Cardiac fibroblast (primary cell): ENCODE measurements around the gene SDC1.

ENCODE experiments used
- DNase-seq, 2 donors: peaks; one replicate each; pipeline versions ENCODE4 v3.0.0 to v3.0.0-alpha.2; 2010; ENCODE audit warnings: low read depth in 2 of 2
- H3K4me3 ChIP-seq, 2 donors: replicated peaks in 1 of 2; 1 replicate in 1 of 2; 2 replicates in 1 of 2; pipeline ENCODE4 v1.5.1; 2011; ENCODE audit warnings: low read depth in 2 of 2, low read length in 2 of 2, mild to moderate bottlenecking in 2 of 2, moderate library complexity in 1 of 2
- TF ChIP-seq, protein P1 (sequence below): IDR thresholded peaks from one replicate; pipeline ENCODE4 v1.5.1; 2011; ENCODE audit warnings: low read depth, mild to moderate bottlenecking, low read length, inconsistent platforms

Gene SDC1

DNA sequence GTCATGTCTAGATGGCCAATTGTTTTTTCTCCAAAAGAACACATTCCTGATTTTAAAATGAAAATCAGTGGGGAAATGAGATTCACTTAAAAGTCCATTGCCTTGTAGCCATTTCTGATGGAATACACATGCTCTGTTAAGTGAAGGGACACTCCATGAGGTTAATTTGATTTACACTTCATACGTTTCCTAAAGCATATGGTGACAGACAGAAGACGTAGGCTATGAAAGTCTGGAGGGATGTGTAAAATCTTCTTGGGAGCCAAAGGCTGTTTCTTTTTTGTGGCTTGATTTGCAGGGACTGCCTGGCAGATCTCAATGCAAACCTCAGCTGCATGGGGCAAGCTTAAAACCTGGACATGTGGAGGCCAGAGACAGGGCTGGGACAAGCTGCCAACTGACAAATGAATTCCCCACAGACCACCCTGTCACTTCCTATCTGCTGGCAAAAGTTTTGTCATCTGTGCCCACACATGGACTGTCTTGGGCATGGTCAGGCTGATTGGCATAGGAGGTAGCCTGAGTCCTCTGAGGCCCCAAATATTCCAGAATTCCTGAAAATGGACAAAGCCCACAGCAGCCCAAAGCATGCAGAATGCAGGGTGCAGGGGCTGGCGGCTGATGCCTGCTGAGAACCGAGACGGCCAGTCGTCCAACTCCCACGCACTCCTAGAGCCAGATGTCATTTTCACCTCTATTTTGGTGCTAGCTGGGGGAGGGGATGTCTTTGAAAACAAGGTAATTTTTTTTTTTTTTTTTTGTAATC is 73.9 kb downstream of the SDC1 start:
- no peak overlapping the region for H3K4me3 ChIP-seq
- TF ChIP-seq, protein P1, sequence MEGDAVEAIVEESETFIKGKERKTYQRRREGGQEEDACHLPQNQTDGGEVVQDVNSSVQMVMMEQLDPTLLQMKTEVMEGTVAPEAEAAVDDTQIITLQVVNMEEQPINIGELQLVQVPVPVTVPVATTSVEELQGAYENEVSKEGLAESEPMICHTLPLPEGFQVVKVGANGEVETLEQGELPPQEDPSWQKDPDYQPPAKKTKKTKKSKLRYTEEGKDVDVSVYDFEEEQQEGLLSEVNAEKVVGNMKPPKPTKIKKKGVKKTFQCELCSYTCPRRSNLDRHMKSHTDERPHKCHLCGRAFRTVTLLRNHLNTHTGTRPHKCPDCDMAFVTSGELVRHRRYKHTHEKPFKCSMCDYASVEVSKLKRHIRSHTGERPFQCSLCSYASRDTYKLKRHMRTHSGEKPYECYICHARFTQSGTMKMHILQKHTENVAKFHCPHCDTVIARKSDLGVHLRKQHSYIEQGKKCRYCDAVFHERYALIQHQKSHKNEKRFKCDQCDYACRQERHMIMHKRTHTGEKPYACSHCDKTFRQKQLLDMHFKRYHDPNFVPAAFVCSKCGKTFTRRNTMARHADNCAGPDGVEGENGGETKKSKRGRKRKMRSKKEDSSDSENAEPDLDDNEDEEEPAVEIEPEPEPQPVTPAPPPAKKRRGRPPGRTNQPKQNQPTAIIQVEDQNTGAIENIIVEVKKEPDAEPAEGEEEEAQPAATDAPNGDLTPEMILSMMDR = no peak
- DNase-seq = no peak
